GM19043 (cell line): ENCODE data around the gene ERBB4.

Experiments
- ATAC-seq: cut with Tn5 transposase; IDR thresholded peaks from one replicate; pipeline ENCODE4 v1.9.1; 2021; ENCODE audit warnings: low read depth; ENCODE audit not compliant: unreplicated experiment

The ERBB4 gene

DNA sequence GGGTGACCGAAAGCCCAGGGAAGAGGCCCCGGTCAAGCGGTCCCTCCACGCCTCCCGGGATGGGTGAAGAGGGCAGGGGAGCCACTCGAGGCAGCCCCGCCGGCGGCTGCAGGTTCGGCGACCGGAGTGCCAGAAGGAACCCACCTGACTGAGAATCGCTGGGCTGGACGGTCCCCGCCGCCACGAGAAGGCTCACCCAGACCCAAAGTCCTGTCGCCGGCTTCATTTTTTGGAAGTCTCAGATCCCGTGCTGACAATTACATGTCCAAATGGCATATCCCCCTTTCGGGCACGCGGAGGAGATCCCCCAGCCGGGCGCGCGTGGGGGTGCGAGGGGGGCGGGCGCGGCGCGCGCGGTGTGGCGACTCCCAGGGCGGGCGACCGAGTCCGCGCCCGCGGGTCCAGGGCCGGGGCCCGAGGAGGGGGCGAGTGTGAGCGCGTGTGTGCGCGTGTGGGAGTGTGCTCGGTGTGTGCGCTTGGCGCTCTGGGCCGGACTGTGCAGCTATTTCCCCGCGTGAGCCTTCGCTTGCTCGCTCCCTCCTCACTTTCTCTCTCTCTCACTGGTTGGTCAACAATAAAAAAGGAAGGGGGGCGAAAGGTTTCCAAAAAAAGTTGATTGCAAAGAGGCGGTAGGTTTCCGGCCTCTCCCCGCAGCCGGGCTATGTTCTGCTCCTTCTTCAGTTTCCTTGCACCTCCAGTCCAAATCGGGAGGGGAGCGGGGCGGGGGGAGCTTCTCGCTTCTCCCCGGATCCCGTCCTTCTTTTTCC is at the start of gene ERBB4:
ERBB4 (minus strand) TSS at position 498 of the 767 bp plus-strand sequence; CDS start at position 226, 272 bp downstream.
- ATAC-seq, result no peak

DNA sequence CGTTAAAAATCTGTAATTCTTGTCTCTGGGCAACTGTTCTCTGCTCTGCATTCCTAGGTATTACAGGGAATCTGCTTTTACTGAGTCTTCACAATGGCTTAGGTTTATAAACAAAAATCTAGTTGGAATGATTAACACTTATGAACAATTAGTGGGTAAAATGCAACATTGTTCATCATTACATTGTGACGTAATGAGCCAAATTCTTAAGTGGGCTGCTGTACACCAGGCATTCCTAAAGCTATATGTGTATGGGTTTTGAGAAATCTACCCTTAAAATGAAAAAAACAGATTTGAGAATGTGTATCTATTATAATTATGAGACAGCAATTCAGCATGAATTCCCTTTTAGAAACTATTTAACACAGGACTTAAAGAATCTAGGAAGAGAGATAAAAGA is 41.5 kb upstream of the ERBB4 start:
- ATAC-seq, result no peak

DNA sequence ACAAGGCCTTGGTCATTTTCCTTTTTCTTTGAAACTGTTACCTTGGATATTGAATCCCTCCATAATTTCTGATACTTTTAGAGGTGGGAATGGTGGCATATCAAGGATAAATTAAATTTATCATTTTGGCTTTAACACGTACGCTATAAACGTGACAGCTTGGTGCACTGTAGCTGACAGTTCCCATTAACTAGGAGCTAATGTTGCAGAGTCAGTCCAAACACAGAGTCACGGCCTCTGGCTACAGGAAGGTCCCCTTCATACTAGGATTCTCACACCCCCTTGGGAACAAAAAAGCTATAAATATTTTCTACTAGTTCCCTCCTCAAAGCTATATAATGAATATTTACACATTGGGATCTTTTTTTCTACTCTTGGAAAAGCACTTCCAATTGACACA is 17.7 kb upstream of the ERBB4 start:
- no peak for ATAC-seq

DNA sequence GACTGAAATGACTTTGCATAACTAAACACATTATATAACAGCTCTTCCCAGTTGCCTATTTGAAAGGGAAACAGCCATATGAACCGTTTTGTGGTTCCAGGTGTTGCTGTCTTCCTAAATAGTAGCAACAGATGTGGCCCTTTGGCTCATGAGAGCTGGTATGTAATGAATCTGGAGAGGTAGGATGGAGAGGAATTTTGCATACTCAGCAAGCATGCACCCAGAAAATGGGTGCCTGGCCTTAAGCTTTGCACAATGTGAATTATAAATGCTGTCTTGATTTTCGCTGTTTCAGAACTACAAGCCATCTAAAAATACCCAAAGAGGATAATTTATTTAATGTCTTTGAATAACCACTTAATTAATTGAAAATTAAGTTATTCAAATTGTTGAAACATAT is 15.6 kb upstream of the ERBB4 start:
- no peak for ATAC-seq

DNA sequence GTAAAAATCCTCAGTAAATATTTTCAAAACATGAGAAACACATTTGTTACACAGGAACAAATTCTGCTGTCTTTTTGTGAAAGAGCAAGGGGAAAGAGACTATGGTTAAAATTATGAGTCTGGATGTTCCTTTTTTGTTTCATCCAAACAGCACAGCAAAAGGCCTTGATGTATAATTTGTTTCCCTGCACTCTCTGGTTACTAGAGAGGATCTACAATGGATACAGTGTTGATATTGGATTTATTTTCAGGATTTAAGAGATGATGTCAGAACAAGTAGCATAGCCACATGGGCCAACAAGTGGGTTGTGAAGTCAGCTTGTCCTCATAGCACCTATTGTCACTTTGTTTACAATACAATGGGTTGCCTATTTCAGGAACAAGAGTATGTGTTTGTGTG is 11.3 kb upstream of the ERBB4 start:
- ATAC-seq, result no peak

DNA sequence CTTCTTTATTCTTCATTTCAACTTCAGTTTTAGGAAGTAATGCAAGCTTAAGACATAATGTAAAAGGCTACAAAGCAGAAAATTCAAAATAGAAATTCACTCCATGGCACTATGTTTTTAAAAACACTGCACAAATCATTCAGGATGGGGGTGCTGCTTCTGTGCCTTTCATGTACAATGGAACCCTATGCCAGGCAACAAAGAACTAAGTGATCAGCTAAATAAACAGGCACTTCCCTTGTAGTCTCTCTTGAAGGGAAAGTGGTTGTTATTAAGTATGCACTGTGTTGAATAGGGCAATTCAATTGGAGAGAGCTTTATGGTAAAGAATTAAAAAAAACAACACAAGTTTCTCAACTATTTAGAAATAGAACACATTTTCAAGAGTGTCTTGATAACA is 10.9 kb upstream of the ERBB4 start:
- no peak for ATAC-seq

DNA sequence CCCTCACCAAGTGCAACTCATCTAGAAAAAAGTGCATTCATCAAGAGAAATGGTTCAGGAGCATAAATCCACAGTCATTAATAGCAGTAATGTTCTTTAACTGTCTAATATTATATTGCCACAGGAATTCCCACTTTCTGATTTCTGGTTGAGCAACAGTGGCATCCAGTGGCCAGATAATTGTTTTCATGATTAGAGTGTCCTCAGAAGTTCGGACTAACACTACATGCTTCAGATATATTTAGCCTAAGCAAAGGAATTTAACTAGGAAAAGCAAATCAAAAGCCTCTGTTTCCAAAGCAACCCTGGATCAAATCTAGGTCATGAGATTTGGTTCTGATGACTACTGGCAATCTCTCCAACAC is 9.8 kb upstream of the ERBB4 start:
- no peak for ATAC-seq

DNA sequence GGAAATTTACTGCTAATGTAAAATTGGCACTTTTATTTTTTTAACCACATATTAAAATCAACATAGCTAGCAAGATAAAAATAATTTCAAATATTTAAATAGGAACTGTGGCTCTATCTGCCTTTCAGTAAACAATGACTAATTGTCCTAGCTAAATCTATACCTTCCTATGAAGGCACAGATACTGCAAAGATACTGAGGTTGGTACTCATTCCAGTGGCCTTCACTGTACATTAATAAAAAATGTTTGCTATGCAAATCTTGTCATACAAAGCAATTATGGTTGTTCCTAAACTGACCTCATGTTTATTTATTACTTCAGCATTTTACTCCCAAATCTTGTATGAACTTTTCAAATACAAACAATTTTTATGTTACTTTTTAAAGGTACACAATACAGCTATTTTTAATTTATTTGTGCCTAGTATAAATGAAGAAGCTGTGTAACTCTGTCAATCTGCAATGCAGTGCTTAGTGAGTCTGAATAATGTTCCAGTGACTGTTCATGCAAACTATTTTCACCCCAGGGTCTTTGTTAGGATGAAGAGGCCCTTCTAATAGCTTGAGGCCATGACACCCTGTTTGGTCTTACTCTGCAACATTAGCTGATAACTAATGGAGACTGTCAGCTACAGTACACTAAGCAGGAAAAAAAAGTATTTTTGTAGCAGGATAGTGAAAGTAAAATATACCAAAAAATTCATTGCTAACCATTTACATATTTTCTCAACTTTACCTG is 9.3 kb upstream of the ERBB4 start:
- ATAC-seq, result no peak

DNA sequence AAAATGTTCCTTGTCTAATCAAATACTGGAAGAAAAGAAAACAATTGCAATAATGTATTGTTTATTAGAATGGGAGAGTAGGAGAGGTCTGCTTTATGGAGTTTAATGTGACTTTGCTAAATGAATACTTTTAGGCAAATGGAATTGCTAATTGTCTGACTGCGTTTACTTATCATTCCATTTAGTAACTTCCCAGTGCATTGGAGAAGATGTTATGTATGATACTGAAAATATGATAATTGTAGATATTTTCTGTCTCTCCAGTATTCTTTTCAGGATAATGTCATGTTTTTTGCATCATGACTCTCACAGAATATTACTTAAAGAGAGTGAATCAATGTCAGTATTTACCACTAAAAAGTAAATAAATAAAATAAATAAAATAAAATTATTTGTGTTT is 8.1 kb upstream of the ERBB4 start:
- ATAC-seq, result no peak

DNA sequence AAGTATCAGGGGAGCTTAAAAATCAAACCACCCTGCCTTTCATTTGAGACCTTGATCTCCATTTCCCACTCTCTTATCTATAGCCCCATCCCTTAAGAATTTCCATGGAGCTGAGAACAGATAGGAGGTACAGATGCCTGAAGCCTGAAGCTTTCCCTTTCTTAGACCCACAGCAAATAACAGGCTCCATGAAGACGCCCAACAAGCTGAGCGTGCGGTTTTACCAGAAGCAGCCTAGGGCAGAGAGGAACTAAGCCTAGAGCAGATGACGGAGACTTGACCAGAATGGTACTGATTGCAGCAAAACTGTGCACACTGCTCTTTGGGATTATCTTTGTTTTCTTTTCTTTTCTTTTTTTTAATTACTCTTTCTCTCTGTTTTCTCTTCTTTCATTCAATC is 1.7 kb upstream of the ERBB4 start:
- no peak for ATAC-seq

DNA sequence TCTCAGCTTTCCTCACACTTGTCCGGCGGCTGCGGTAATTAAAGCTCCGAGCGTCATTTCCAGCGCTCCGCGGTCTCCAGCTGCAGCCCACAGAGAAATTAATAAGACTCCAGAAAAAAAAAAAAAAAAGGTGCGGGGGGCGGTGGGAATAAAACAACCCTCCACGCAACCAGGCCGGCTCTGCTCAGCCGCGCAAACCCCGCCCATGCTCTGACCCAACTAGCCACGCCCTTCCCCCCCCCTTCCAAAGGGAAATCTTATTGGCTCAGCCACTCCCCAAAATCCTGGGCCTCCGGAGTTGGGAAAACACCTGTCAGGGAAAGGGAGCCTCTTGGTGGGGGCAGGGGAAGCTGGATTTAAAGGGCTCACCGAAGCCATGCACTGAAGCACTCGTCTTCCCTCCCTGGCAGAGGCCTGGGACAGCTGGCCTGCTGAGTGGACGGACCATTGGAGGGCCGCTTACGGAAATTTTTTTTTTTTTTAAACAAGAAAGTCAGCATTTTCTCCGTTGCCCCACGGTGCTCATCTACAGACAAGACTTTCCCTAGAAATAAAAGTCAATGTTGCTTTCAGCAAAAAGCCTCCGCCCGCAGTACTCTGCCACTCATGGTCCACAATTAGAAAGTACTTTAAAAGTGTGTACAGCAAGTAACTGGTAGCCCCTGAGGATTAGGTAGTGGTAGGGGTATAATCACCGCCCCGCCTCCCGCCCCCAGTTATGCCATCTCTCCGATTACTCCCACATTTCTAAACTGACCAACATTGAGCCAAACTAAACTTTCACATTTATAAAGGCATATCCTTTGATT is 674 bp upstream of the ERBB4 start:
- ATAC-seq, result no peak

DNA sequence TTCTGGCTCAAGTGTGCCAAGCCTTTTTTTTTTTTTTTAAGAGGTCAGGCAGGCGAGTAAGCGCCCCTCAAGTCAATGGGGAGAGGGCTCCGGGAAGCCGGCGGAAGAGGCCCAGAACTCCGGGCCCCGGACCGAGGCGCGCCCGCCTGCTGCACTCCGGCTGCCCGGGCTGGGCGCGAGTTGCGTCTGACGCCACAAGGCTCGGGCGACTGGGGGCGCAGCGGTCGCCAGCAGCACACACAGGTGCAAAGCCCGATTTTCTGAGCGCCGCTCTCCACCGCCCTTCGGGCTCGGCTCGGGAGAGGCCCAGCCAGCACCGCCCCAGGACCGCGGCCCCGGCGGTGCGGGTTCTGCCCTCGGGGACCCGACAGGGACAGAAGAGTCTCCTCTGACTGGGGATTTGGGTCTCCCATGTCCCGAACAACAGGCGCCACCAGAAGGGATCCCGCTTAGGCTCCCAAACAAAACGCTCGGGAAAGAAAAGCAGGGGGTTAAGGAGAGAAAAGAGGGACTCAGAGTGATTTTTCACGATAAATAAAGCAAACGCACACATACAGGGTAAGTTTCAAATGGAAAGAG is 787 bp downstream of the ERBB4 start:
- ATAC-seq, result no peak

DNA sequence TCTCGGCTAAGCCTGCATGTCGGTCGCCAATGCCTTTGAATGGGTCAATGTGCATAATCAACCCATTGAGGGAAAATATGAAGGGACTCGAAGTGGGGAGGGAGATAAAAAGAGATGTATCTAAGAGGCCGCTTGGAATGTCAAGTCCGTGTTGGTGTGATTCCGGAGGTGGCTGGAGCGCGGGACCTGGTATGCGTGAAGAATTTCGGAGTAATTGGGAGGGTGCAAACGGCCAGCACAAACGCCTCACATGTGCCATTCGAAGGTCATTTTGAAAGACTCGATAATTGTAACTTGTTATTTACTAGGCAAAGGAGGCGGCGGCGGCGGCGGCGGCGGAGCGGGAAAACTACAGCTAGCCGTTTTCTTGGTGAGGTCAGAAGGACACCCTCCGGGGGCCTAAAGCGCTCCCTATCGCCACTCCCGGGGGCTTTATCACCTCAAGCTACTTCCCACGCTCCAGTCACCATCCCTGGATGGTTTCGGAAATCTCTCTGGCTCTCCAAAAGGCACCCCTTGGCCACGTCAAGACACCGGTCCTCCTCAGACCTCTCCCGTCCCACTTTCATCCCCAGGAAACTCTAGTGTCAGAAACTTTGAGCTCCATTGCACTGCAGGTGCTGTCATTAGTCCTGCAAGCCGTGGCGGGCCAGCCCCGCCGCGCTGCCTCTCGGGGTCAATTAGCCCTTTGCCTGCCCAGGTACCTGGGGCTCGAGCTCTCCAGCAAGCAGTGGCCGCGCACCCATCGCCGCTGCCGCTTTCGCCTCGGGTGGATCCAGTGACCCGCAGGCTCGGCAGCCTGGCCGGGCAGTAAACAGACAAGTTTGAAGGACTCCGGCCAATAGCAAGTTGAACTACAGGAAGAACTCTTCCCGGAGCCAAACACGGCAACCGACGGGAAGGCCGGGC is 1.5 kb downstream of the ERBB4 start:
- no peak for ATAC-seq

DNA sequence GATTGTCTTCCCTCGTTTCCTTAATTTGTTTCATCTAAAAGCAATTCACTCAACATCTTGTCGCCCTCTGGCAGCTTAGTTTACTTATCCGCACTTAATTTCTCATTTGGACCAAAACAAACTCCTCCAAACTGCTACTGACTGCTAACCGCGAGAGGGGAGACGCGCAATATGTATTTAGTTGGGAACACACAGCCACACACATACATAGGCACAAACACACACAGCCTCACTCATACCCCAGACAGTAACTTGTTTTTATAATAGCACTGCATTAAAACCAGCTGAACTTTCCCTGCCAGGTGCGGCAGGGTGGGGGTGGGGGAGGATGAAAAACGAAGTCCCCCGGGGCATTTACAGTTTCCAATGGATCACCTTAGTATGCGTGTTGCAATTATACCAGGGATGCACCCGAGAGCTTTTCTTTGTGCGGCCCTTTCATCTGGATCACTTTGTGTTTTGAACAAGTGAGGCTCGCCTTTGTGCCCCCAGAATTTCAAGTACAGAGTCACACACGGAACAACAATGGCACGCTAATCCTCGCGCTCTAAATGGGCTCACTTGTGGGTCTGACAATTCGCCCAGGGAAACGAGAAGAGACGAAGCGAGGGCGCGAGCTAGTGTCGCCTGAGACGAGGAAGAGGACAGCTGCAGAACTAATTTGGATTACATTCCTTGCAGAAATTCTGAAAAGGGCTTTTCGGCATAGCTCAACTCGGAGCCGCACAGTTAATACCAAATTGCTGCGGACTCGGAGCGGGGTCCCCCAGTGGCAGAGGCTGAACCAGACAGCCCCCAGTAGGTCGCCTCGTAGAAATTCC is 2.4 kb downstream of the ERBB4 start:
- ATAC-seq, result no peak

DNA sequence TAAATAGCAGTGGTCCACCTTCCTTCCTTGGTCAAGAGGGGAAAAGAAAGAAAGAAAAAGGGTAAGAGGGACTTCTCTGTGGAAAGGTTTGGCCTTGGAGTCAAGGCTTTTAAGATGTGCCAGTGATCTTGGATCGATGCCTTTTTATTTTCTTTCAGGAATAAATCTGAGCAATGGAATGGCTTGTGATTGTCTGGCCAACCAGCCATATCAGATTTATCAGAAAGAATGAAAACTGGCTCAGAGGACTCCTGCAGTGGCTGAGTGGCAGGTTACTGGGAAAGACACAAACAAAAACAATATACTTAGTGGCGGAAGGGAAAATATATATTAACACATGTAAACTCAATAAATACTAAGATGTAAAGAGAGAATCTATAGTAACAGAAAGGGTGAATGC is 4.3 kb downstream of the ERBB4 start:
- ATAC-seq, result no peak

DNA sequence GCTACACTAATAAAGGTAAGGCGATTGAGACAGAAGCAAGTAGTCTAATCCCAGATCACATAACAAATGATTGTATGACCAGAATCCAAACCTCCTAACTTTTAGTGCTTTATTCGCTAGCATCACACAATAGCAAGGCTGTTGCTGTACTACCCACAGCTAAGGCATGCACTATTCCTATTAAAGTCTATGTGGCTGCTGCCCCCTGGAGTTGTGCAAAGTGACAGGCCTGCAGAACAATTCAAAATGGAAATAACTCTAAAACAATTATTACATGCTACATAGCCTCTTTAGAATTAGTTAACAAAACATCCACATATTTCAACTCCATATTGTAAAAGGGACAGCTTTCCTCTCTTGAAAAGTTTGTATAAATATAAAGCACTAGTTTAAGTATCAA is 6.0 kb downstream of the ERBB4 start:
- ATAC-seq, result no peak

DNA sequence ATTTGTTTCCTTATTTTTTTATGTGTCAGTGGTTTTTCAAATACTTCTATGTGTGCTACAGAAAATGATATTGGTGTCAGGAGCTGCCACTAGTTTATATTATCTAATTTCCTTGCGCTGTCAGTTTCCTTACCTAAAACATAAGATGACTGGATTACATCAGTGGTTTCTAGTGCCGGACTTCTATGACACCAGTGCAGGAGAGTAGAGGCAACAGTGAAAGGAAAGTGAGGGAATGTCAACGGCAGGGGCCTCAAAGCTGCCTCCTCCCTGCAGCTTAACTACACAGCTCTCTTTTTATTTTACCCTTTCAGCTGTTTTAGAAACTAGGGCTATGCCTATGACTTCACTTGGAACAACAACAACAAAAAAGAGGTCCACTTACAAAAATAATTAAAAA is 6.5 kb downstream of the ERBB4 start:
- ATAC-seq, result no peak

DNA sequence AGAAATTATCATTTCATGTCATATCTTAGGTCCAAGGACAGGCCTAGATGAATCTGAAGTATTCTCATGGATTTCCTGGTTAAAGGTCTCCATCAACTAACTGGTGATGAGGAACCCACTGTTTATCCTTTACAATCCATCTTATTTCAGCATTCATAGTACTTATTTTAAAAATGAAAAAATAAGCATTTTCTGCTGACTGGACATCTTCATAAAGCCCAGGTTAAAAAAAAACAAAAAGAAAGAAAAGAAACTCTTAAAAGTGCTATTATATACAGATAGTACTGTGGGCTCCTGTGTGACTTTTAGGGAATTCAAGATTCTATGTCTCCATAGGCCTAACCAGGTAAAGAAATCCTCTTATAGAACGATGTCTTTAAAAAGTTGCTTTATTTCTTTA is 7.1 kb downstream of the ERBB4 start:
- ATAC-seq, result no peak

DNA sequence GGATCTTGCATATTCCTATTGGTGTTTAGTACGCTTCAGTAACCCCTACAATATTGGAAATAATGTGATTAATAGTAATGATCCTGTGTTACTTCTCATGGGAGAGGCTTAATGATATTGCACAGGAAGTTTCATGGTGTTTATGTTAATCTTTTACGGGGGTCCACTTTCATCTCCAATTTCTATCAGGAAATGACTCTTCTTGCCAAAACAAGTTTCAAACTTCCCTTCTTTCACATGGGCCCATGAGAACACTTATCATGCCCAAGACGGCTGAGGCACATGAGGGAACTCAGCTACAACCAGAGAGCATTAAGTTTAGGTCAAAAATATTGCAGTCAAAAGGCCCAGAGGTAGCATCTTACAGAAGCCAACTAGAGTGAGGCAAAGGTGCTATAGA is 7.6 kb downstream of the ERBB4 start:
- no peak for ATAC-seq
